Left ventricle myocardium inferior (tissue), 1 donor: ENCODE measurements around the gene DIMT1. TPM values are rescaled to one million over a fixed set of nuclear protein-coding genes. Genes with fewer than 3 reads are reported as not detected.

ENCODE experiments used
- DNase-seq: peaks from one replicate; pipeline ENCODE4 v3.0.0-alpha.2; 2020
- H3K27ac ChIP-seq: fragments of 200-600 bp; replicated peaks from 2 replicates; pipeline ENCODE4 v1.8.0; 2021
- H3K27me3 ChIP-seq: fragments of 200-600 bp; 2 replicates; pipeline ENCODE4 v1.8.0; 2021; ENCODE audit warnings: low read depth
- H3K36me3 ChIP-seq: fragments of 200-600 bp; 2 replicates; pipeline ENCODE4 v1.8.0; 2021
- H3K4me1 ChIP-seq: fragments of 200-600 bp; 2 replicates; pipeline ENCODE4 v1.8.0; 2021
- H3K4me3 ChIP-seq: fragments of 200-600 bp; 2 replicates; pipeline ENCODE4 v1.8.0; 2021; ENCODE audit warnings: mild to moderate bottlenecking, moderate library complexity
- H3K9me3 ChIP-seq: fragments of 200-600 bp; replicated peaks from 2 replicates; pipeline ENCODE4 v1.8.0; 2021
- CTCF ChIP-seq: fragments of 200-600 bp; IDR thresholded peaks from 2 replicates; pipeline ENCODE4 v1.8.0; 2021; ENCODE audit warnings: antibody characterized with exemption, mild to moderate bottlenecking, borderline replicate concordance
- intact Hi-C: fragments of 100-400 bp; cut with micrococcal nuclease; formaldehyde crosslinking; loops from one replicate; pipeline ENCODE4 v1.11.0; 2022
- total RNA-seq: library from RNA; stranded (reverse); fragmentation: NEBNext Ultra II Directional; extraction: Animal tissue kit (Norgen Biotek cat#: 25700); gene quantifications from one replicate; pipeline ENCODE4 v1.2.1, GENCODE V29; 2021
- donor health status: DM: no; HTN: yes; CAD: no; lungs with severe emphysema.

DIMT1 gene
- total RNA-seq, 1 donor from 2014 or later = 16.9 TPM

GRCh38 chr5:62376064-62376463, 27.6 kb downstream of the DIMT1 start:
- TF ChIP-seq CTCF = no peak
- Histone ChIP-seq H3K27me3 (no peaks in the 10 kb centered on the region), H3K9me3 (no peaks in the 10 kb centered on the region), H3K36me3 (peaks cover 77% of the 10 kb centered on the region), H3K4me3 (no peak overlapping the region), H3K27ac (no peak overlapping the region), H3K4me1 (no peaks in the 10 kb centered on the region)
- DNase-seq = no peak
- intact Hi-C loops = no loop called here

- no peaks in the 10 kb centered on the region for H3K4me1 ChIP-seq
- no peaks in the 10 kb centered on the region for H3K27me3 ChIP-seq
- DNase-seq = no peak
- H3K27ac ChIP-seq = no peak overlapping the region
- no peak overlapping the region for H3K4me3 ChIP-seq
- H3K9me3 ChIP-seq = no peaks in the 10 kb centered on the region
- H3K36me3 ChIP-seq = peaks cover 78% of the 10 kb centered on the region
- TF ChIP-seq CTCF = no peak
- intact Hi-C loops = no loop called here
These were observed 28.1 kb downstream of the DIMT1 start for GRCh38 chr5:62375627-62376026.

GRCh38 chr5:62374090-62374489, 29.6 kb downstream of the DIMT1 start:
- Histone ChIP-seq H3K4me1 (no peaks in the 10 kb centered on the region), H3K36me3 (peaks cover 69% of the 10 kb centered on the region), H3K9me3 (no peaks in the 10 kb centered on the region), H3K27ac (no peak overlapping the region), H3K4me3 (no peak overlapping the region), H3K27me3 (no peaks in the 10 kb centered on the region)
- intact Hi-C loops = no loop called here
- DNase-seq = no peak
- no peak for TF ChIP-seq CTCF

GRCh38 chr5:62373382-62373781, 30.3 kb downstream of the DIMT1 start:
- H3K27me3 ChIP-seq = no peaks in the 10 kb centered on the region
- no peaks in the 10 kb centered on the region for H3K4me1 ChIP-seq
- DNase-seq = no peak
- H3K36me3 ChIP-seq = peaks cover 66% of the 10 kb centered on the region
- intact Hi-C loops = no loop called here
- H3K27ac ChIP-seq = no peak overlapping the region
- no peak overlapping the region for H3K4me3 ChIP-seq
- TF ChIP-seq CTCF = no peak
- no peaks in the 10 kb centered on the region for H3K9me3 ChIP-seq

- H3K4me3 ChIP-seq = no peak overlapping the region
- no peaks in the 10 kb centered on the region for H3K4me1 ChIP-seq
- no peak for DNase-seq
- H3K27ac ChIP-seq = no peak overlapping the region
- no peaks in the 10 kb centered on the region for H3K9me3 ChIP-seq
- peaks cover 58% of the 10 kb centered on the region for H3K36me3 ChIP-seq
- H3K27me3 ChIP-seq = no peaks in the 10 kb centered on the region
- intact Hi-C loops = no loop called here
- no peak for TF ChIP-seq CTCF
These were observed 31.1 kb downstream of the DIMT1 start for GRCh38 chr5:62372600-62372999.

GRCh38 chr5:62371409-62371808, 32.3 kb downstream of the DIMT1 start:
- Histone ChIP-seq H3K4me1 (no peaks in the 10 kb centered on the region), H3K27me3 (no peaks in the 10 kb centered on the region), H3K27ac (no peak overlapping the region), H3K4me3 (no peak overlapping the region), H3K9me3 (no peaks in the 10 kb centered on the region), H3K36me3 (peaks cover 53% of the 10 kb centered on the region)
- no peak for DNase-seq
- intact Hi-C loops = no loop called here
- no peak for TF ChIP-seq CTCF
